DMS53 treated with DMSO at 0.1 percent for 48 hours (cell line): Measurements from ENCODE around the gene SLC2A9.
"Not testable (repeated sequence)": the region's sequence is repeated elsewhere in the genome, so short reads cannot be mapped to it uniquely, and the experiment has no call there.

Experiments used
- DNase-seq: peaks from one replicate; lab custom pipeline; 2025; ENCODE audit not compliant: unreplicated experiment; lab: John Stamatoyannopoulos, UW

The SLC2A9 gene

DNA sequence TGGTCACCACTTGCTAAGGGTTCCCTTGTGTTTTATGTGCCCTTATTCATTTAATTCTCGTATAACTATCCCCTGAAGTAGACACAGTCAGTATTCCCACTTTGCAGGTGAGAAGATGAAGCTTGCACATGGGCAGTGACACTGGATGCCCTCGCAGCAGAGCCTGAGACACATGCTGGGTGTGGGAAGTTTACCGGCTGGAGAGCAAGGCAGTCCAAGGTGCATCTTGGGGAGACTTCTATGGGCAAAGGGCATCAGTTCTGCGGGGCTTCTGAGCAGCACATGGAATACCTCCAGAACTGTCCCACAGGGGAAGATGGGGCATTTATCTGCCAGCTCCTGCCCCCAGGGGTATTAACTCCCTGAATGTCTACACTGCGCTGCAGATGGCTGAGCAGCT is 92.2 kb downstream of the SLC2A9 start:
- DNase-seq, result no peak

DNA sequence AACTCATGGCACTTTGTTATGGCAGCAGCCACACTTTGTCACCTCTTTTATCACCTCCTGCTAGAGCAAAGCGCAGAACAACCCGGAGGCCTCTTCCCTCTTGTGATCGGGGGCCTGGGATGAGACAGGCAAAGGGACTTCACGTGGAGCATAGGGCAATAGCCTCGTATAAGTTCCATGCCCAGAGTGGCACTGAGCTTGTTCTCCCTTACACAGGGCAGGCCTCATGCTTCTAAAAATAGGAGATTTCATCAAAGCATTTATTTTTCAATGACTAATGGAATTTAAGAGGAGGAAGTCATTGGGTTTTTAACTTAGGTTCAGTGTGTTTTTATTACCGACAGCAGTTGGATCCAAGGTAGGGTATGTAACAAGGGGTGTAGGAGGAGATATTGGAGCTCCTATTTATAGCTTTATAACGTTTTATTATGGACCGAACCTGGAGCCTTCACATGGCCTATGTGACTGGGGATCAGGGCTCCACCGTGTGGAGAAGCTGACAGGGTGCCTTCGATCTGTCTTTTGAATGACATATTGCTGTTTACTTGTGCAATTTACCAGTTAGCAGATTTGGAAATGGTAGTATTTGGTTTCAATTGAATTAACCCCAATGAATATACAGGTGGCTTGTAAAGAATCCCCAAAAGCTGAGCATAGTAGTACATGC is 93.8 kb downstream of the SLC2A9 start:
- no peak for DNase-seq

DNA sequence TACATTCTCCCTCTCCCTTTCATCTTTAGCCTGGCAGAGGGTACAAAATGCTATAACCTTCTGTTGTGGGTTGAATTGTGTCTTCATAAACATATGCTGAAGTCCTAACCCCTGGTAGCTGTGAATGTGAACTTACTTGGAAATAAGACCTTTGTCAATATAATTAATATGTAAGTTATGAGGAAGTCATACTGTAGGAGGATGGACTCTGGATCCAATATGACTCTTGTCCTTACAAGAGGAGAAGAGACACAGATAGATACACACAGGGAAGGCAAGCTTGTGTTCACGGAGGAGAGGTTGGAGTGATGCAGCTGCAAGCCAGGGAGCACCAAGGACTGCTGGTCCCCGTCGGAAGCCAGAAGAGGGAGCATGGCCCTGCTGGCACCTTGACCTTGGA is 94.7 kb downstream of the SLC2A9 start:
- DNase-seq, result no peak

DNA sequence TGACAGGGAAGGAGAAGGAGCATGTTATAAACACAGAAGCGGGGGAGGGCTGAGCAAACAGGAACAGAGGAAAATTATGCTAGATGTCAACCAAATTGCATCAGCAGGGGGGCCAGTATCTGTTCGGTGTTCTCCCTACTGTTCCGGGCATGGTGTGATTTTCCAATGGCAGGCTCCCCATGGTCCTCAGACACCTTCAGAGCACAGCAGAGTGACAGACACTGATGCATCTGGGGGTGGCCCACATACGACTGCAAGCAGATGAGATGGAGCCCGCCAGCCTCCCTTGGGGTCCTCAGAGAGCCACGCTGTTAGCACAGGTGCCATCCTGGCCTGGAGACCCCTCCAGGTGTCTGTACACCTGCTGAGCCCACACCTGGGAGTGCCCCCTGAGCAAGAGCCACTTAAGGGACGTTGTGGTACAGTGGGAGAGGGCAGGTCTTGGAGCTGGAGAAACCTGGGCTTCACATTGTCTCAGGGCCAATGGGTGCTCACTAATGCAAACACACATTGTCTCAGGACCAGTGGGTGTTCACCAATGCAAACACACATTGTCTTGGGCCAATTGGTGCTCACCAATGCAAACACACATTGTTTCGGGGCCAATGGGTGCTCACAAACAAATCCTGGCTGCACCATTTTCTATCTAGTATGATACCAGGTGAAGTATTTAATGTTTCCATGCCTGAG is 95.4 kb downstream of the SLC2A9 start:
- DNase-seq, result no peak

DNA sequence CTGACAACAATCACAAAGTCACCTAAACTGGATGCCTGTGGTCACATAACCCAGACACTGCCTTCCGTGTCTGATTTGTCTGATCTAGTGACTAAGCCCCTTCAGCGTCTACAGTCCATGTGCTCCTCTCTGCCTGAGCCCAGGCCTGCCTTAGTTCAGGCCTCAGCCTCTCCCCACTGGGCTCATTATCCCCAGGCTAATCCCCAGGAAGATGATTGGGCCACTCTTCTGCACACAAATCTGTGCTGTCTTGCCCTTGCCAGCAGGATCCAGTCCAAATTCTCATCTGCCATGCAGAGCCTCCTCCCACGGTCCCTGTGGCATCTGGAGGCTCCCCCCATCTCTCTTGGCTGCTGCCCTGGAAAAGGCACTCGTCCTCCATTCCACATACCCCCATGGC is 96.5 kb downstream of the SLC2A9 start:
- DNase-seq, result no peak

DNA sequence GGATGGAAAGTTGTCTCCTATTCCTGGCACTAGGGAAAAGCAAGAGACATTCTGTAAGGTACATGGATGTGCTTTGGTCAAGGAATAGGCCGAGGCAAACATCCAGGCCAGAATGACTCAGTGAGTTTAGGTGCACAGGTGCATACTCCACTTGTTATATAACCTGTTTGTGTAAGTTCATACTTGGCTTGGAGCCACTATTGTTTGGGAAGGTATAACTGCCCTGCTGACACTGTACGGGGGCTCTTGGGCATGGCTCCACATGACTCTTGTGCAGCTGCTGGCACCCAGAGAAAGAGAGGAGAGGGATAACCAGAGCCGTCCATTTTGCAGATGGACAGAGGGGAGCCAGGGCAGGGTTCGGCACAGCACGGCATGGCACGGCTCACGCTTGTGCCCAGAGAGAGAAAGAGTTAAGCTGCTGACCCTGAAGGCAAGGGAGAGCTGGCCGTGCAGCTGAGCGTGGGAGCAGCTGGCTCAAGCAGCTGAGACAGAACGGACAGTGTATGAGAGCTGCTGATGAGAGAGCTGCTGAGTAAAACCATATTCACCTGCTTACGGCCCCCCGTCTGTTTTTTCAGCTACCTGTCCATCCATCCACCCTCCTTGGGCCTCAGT is 98.0 kb downstream of the SLC2A9 start:
- no peak for DNase-seq

DNA sequence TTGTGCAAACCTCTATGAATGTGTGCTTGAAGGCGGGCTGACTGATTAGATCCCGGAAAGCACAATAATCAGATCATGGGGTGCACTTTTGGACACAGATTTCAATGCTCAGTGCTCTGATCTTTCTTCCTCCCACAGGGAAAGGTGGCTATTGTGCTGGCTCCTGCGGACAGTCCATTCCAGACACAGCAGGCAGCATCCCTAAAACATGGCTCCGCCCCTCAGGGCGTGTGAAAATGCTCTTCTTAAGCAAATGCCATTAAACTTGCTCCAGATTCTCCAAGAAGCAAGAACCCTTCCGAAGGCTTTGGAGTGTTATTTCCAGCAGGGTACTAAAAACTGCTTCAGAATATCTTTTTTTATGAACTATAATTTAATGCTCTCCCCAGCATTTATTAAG is 100.0 kb downstream of the SLC2A9 start:
- no peak for DNase-seq

DNA sequence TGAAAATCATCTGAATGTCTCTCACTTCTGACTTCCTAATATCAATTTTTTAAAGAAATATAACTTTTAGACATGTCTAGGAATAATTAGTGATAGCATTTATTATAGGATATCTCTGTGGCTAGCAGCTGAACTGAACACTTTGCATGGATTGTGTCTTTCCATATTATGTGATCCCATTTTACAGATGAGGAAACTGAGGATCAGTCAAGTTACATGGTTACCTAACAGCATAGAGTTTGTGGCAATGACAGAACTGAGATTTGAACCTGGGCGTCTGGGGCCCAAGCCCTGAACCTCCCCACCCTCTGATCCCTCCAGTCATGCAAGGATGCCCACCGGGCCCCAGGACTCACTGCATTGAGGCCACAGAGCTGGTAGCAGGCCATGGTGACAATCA is 101.3 kb downstream of the SLC2A9 start:
- DNase-seq, result no peak

DNA sequence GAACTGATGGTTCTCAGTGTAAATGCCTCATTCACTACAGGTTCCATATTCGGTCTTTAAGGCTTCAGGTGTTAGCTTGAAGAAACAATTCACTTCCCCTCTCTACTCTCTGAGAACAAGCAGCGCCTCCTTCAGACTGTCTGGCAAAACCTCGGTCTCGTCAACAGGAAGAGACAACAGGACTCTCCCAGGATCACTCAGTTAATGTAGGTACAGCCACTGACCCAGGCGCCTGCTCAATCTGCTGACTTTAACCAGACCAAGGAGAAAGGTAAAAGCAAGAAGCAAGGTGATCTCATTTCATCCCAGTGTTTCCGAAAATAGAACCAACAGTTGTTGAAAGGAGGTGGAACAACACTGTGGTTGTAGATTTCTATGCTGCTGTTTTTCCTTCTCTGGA is 102.2 kb downstream of the SLC2A9 start:
- no peak for DNase-seq

DNA sequence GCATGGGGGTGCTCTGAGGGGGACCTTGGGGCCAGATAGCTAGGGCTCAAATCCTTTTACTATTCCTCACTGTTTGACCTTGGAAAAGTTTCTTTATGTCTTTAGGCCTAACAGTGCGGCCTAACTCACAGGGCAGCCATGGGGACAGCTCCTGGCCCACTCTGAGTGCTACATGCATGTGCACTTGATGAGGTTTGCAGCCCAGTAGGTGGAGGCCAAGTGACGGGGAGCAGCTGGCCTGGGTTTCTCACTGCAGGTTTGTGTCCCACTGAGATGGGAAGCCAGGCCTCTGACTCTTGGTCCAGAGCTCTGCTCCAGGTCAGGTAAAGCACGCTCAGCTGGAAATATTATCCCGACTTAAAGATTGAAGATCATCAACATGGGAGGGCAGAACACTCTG is 102.8 kb downstream of the SLC2A9 start:
- DNase-seq, result no peak

DNA sequence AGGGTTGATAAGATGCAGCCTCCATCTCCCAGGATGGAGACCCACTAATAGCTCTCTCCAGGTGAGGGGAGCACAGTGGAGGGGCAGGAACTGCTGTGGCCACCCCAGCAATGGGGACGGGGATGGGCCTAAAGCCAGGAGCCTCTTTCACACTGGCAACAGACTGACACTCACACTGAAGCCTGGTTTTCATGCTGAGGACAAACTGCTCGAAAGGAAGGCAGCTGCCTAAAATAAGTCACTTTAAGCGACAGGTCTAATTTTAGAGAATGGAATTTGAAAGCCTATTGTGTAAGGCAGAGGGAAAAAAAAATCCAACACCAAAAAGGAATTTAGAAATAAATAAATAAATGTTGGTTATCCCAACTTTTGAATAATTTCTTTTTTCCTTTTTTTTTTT is 104.4 kb downstream of the SLC2A9 start:
- DNase-seq, result no peak

DNA sequence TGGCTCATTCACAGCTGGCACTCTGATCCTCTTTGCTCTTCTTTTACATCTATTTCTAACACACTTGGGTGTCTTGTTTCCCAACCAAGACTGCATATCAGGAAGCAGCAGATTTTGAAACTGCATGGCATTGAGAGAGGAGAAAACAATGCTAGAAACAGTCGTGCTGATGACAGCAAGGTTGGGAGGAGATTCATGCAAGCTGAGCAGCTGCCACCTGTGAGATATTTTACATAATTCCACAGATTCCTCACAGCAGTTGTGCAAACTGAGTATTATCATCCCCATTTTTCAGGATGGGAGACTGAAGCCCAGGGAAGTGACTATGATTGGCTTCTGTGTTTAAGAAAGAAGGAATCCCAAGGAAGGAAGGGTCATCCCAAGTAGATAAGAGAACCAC is 105.0 kb downstream of the SLC2A9 start:
- no peak for DNase-seq

DNA sequence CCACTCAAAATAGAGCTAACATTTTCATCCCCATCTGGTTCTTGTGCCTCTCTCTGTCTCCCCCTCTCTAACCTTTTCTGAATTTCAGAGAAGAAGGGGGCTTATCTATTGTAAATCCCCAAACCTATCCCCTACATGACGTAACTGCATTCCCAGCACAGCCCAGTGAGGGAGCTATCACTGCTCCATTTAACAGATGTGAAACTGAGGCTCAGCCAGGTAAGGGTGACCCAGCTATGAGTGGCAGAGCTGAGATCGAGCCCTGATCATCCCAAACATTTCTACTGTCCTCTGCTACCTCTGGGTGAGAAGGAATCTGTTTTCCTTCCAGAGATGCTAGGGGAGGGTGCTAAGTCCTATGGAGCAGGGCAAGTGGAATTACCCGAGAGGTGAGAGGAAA is 107.5 kb downstream of the SLC2A9 start:
- no peak for DNase-seq

DNA sequence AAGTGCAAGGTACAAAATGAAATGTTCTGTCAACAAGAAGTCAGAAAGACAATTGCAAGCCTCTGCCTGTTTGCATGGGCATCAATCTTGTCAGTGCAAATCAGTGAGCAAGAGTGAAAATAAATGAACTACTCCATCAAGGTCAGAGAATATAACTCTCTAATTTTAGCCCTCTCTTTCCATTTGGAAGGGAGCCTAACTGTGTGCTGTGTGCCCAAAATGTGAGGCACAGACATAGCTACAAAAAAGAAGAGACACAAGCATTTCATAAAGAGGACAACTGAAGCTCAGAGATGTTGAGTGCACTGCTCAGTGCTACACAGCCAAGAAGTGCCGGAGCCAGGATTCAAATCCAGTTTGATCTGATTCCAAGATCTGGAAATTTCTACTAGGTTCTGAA is 114.3 kb downstream of the SLC2A9 start:
- DNase-seq, result no peak

DNA sequence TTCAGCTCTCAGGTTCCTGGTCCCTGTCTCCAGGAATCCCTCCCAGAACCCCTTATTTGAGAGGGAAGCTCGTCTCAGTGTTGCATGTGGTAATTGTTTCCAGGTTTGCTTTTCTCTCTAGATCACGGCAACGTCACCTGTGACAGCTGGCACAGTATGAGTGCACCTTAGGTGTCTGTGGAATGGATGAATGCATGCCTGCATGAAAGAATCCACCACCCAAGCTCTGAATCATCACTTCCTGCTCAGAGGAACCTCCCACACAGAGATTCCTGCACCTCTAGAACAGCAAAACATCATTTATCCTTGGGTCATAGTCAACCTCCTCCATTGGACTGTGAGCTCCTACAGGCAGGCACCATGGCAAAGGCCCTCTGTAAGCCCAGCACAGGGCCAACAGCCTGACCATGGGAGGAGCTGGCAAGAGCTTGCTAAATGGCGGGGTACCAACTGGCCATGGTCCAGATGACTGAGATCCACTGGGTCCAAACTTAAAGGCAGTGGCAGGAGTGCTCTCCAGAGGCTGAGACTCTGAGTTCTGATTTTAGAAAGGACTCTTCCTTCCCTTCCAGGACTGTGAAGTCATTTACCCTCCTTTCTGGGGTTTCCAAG is 116.2 kb downstream of the SLC2A9 start:
- DNase-seq, result no peak

DNA sequence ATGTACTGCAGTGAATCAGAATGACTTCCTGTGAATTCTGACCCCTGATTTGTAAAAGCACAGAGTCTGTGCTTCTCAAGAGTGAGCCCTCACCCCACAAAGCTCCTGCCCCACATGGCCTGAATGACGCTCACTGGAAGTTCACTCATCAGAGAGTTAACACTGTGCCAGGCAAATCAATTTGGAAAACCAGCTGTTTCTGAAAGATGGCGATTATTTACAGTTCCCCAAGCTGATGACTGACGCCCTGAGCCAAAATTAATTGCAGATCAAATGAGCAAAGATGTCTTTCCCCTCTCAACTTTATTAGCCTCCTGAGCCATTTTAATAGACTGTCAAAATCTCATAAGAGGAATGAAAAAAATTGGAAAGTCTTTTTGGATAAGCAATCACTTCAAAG is 118.0 kb downstream of the SLC2A9 start:
- no peak for DNase-seq

DNA sequence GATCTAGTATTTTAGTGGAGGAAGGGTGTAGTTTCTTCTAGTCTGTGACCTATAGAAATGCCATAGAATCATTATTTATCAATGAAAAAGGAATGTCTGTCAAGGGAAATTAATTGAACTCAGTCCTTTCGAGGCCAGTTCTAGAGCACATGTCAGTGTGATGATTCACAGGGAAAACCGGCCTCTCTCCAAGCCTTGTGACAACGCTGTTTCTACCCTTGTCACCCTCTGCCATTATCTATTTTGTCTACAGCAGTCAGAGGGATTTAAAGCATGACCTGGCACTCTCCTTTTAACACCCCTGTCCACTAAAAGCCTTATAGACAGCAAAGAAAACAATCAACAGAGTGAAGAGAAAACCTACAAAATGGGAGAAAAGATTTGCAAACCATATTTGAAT is 120.0 kb downstream of the SLC2A9 start:
- DNase-seq, result no peak

DNA sequence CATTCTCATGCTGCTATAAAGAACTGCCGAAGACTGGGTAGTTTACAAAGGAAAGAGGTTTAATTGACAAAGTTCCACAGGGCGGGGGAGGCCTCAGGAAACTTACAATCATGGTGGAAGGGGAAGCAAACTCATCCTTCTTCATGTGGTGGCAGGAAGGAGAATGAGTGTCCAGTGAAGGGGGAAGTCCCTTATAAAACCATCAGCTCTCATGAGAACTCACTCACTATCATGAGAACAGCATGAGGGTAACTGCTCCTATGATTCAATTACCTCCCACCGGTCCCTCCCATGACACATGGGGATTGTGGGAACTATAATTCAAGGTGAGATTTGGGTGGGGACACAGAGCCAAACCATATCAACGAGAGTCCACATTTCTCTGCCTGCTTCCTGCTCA is 120.7 kb downstream of the SLC2A9 start:
- not testable (repeated sequence) for DNase-seq

DNA sequence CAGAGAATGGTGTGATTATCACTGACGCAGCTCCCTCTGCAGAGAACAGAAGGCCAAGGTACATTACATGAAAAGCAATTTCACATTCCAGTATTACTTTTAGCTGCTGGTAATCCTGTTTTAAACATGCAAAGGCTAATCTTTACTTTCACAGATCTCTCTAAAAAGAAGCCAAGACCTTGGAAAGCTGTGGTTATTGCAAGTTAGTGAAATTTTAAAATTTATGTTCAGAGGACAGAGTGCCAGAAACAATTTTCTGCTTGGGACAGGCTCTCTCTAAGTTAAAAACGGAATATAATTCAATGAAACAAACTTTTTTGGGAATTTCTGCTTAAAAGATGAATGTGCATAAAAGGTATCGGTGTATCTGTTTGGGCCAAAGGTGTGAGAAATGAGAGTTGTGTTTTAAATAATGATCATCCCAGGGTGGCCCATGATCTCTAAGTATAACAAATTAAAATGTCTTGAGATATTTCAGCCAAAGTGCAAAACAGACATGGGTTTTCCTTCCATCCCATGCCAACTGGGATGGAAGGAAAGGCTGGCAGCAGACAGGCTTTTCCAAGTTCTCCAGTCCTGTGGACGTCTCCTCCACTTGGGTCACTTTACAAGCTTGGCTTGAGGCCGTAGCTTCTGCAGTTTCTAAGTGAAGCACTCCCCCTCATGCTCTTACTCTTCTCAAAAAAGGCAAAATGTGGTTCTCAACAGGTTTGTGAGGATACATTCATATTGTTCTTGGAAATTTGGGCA is 121.8 kb downstream of the SLC2A9 start:
- no peak for DNase-seq

DNA sequence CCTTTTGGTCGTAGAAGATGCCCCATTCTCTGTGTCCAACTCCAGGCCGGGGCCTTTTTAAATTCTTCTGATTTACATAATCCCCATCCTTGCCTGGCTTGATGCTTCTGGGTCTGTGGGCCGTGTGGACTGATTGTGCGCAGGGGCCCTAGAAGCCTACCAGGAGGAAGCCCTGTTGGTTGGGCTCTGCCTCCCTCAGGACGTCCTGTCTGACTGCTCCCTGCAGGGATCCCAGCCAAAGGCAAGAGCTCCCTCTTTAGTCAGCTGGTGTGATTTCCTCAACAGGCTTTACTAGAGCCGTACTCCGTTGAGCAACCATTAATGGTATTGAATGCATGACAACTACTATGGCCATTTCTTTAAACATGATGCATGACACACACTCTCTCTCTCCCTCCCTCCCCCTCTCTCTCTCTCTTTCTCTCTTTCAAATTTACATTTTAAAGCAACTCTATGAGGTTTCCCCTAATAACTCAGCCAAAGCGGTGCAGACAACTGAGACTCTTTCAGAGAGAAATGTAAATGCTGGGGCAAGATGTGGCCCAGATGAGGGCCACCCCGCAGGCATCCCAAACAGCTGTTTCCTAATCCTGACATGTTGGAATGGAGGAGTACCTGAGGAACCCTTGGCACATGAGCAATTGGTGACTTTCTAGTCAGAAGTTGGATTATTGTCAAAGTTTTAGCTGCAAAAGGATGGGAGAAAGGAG is 122.5 kb downstream of the SLC2A9 start:
- DNase-seq, result no peak

DNA sequence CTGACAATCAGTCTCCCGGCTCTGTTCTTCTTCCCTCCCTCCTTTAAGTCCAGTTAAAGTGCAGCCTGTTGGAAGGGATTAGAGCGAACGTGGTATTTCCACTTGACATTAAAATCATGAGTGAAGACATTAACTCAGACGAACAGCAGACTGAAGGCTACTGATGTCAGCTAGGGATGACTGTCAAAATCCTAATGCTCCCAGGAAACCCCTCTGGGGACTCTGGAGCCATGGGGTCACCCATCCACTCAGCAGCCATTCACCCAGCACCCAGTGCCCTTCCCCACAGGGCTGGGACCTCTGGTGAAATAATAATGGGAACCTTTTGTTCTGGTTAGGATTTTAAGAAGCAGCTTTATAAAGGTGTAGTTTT is 126.0 kb downstream of the SLC2A9 start:
- DNase-seq, result no peak
